HG02840 (cell line): ENCODE data around the gene ITGA11.

ENCODE experiments used
- ATAC-seq: cut with Tn5 transposase; IDR thresholded peaks from one replicate; pipeline ENCODE4 v1.9.1; 2021; ENCODE audit warnings: mild to moderate bottlenecking, moderate library complexity, moderate number of reproducible peaks; ENCODE audit not compliant: unreplicated experiment, low FRiP score

Gene ITGA11

GRCh38 chr15:68449389-68449788 lies 17.4 kb upstream of the ITGA11 start:
- ATAC-seq, result no peak

- no peak for ATAC-seq
These were observed 16.2 kb upstream of the ITGA11 start for GRCh38 chr15:68447976-68448755.

GRCh38 chr15:68447209-68447608 lies 15.2 kb upstream of the ITGA11 start:
- ATAC-seq, result no peak

- no peak for ATAC-seq
These were observed 13.4 kb upstream of the ITGA11 start for GRCh38 chr15:68445351-68445750.

- no peak for ATAC-seq
These were observed 12.4 kb upstream of the ITGA11 start for GRCh38 chr15:68444336-68444735.

- ATAC-seq, result no peak
These were observed 10.9 kb upstream of the ITGA11 start for GRCh38 chr15:68442903-68443302.

- ATAC-seq, result no peak
These were observed 10.1 kb upstream of the ITGA11 start for GRCh38 chr15:68442041-68442440.

GRCh38 chr15:68441045-68441743 lies 9.2 kb upstream of the ITGA11 start:
- no peak for ATAC-seq

- ATAC-seq, result no peak
These were observed 8.2 kb upstream of the ITGA11 start for GRCh38 chr15:68440136-68440535.

- ATAC-seq, result no peak
These were observed 7.5 kb upstream of the ITGA11 start for GRCh38 chr15:68439506-68439905.

- ATAC-seq, result no peak
These were observed 4.7 kb upstream of the ITGA11 start for GRCh38 chr15:68436680-68437079.

- no peak for ATAC-seq
These were observed 4.0 kb upstream of the ITGA11 start for GRCh38 chr15:68435966-68436365.

GRCh38 chr15:68434021-68434420 lies 2.1 kb upstream of the ITGA11 start:
- ATAC-seq, result no peak

GRCh38 chr15:68433551-68433950 lies 1.6 kb upstream of the ITGA11 start:
- no peak for ATAC-seq

- ATAC-seq, result no peak
These were observed 590 bp upstream of the ITGA11 start for GRCh38 chr15:68432441-68433064.

GRCh38 chr15:68431037-68431791 lies 749 bp downstream of the ITGA11 start:
- ATAC-seq, result no peak

GRCh38 chr15:68430471-68431036 lies 1.4 kb downstream of the ITGA11 start:
- no peak for ATAC-seq

GRCh38 chr15:68429691-68430470 lies 2.1 kb downstream of the ITGA11 start:
- ATAC-seq, result no peak

- ATAC-seq, result no peak
These were observed 3.5 kb downstream of the ITGA11 start for GRCh38 chr15:68428431-68428940.

GRCh38 chr15:68427963-68428362 lies 4.0 kb downstream of the ITGA11 start:
- no peak for ATAC-seq
